Chondrocyte (in vitro differentiated cells): ENCODE measurements around the gene SMC1B. TPM values are rescaled to one million over a fixed set of nuclear protein-coding genes. Genes with fewer than 3 reads are reported as not detected.

Experiments
- DNase-seq: peaks from one replicate; pipeline ENCODE4 v3.0.0; 2021; ENCODE audit warnings: mixed read lengths, low spot score
- H3K27ac Mint-ChIP-seq: one replicate; pipeline ENCODE4 v1.8.0; 2021; ENCODE audit warnings: mild to moderate bottlenecking, moderate library complexity, mixed read lengths; ENCODE audit not compliant: unreplicated experiment
- H3K27me3 Mint-ChIP-seq: 2 replicates; pipeline ENCODE4 v1.8.0; 2021; ENCODE audit warnings: low read depth, mixed read lengths
- H3K36me3 Mint-ChIP-seq: 2 replicates; pipeline ENCODE4 v1.8.0; 2021; ENCODE audit warnings: low read depth, mixed read lengths
- H3K4me1 Mint-ChIP-seq: 2 replicates; pipeline ENCODE4 v1.8.0; 2021; ENCODE audit warnings: low read depth, mild to moderate bottlenecking, mixed read lengths
- H3K4me3 Mint-ChIP-seq: one replicate; pipeline ENCODE4 v1.8.0; 2021; ENCODE audit warnings: mild to moderate bottlenecking, moderate library complexity, mixed read lengths; ENCODE audit not compliant: unreplicated experiment
- H3K9me3 Mint-ChIP-seq: 2 replicates; pipeline ENCODE4 v1.8.0; 2021; ENCODE audit warnings: low read depth, mixed read lengths
- total RNA-seq: library from RNA; stranded (reverse); gene quantifications from 3 replicates; pipeline ENCODE4 v1.2.1, GENCODE V29; 2021
- TF ChIP-seq, protein P1 (sequence below): fragments of 200-600 bp; sonication (generic); IDR thresholded peaks from 2 replicates; pipeline ENCODE4 v1.5.0; 2021; ENCODE audit warnings: antibody characterized with exemption, mild to moderate bottlenecking, moderate library complexity

SMC1B gene
- total RNA-seq, 1 donor from 2014 or later, result not detected

DNA sequence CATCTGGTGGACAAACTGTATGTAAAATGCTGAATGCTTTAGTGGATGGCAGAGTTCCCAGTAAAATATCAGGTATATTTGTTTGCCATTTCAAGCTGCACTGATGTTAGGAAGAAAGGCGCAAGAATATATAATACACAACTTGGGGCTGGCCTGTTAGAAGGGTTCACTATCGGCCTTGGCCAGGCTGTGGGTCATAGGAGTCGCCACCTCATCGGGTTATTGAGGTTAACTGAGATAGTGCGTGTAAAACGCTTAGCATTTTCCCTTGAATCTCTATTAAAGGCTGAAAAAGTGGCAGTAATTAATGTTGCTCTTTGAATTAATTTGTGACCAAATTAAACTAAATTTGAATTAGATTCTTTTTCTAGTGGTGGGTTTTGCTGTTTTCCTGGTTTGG lies 98.6 kb downstream of the SMC1B start:
- TF ChIP-seq, protein P1, sequence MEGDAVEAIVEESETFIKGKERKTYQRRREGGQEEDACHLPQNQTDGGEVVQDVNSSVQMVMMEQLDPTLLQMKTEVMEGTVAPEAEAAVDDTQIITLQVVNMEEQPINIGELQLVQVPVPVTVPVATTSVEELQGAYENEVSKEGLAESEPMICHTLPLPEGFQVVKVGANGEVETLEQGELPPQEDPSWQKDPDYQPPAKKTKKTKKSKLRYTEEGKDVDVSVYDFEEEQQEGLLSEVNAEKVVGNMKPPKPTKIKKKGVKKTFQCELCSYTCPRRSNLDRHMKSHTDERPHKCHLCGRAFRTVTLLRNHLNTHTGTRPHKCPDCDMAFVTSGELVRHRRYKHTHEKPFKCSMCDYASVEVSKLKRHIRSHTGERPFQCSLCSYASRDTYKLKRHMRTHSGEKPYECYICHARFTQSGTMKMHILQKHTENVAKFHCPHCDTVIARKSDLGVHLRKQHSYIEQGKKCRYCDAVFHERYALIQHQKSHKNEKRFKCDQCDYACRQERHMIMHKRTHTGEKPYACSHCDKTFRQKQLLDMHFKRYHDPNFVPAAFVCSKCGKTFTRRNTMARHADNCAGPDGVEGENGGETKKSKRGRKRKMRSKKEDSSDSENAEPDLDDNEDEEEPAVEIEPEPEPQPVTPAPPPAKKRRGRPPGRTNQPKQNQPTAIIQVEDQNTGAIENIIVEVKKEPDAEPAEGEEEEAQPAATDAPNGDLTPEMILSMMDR, result no peak
- no peak for DNase-seq
- H3K4me3 Mint-ChIP-seq, result no peak overlapping the region
- H3K36me3 Mint-ChIP-seq, result peaks cover 1% of the 10 kb centered on the region
- H3K9me3 Mint-ChIP-seq, result no peaks in the 10 kb centered on the region
- H3K27me3 Mint-ChIP-seq, result no peaks in the 10 kb centered on the region
- H3K4me1 Mint-ChIP-seq, result peaks cover 45% of the 10 kb centered on the region
- no peak overlapping the region for H3K27ac Mint-ChIP-seq

DNA sequence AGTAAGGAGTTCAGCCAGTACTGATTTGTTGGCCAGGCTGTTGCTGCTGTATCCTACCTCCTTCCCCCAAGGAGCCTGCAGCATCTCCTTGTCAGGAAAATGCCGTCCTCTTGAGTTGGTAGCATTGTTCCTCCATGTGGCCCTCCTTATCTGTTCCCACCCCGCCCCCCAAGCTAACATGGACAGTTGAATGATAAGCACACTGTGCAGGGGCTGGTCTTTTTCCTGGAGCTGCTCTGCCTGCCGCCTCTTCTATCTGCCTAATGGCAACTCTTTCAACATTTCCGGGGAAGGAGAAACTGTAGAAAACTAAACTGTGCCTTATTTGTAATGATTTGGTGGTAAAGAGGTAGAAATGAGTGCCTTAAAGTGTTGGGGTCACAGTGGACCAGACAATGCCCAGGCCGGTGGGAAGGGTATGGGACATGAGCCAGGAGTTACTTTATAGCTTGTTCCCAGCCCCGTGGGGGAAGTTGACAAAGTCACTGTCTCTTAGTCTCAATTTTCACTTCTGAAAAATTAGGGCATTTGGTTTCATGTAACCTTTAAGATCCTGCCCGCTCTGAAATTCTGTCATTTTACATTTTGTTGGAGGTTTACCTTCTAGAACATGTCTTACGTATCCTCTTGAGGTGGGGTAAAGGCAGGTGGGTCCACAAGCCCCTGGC lies 99.2 kb downstream of the SMC1B start:
- TF ChIP-seq, protein P1, result no peak
- peaks cover 1% of the 10 kb centered on the region for H3K36me3 Mint-ChIP-seq
- H3K27ac Mint-ChIP-seq, result no peak overlapping the region
- no peaks in the 10 kb centered on the region for H3K9me3 Mint-ChIP-seq
- no peak for DNase-seq
- H3K4me3 Mint-ChIP-seq, result no peak overlapping the region
- no peaks in the 10 kb centered on the region for H3K27me3 Mint-ChIP-seq
- peaks cover 42% of the 10 kb centered on the region for H3K4me1 Mint-ChIP-seq

DNA sequence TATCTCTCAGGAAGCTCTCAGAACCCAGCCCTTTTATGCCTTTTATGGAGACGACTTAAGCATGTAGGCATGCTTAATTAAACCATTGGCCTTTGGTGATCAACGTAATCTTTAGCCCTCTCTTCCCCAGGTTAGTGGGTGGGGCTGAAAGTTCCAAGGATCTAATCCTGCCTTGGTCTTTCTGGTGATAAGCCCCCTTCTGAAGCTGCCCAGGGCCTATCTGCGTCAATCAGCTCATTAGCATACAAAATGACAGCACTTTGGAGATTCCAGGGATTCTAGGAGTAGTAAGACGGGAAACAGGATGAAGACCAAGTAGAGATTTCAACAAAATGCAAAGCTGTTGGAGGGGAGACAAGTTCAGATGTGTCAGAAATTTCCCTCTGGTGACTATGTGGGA lies 100.5 kb downstream of the SMC1B start:
- Mint-ChIP-seq H3K9me3 (no peaks in the 10 kb centered on the region), H3K27me3 (no peaks in the 10 kb centered on the region), H3K36me3 (peaks cover 1% of the 10 kb centered on the region), H3K4me3 (no peak overlapping the region), H3K27ac (no peak overlapping the region), H3K4me1 (peaks cover 36% of the 10 kb centered on the region)
- TF ChIP-seq, protein P1, result no peak
- DNase-seq, result no peak

DNA sequence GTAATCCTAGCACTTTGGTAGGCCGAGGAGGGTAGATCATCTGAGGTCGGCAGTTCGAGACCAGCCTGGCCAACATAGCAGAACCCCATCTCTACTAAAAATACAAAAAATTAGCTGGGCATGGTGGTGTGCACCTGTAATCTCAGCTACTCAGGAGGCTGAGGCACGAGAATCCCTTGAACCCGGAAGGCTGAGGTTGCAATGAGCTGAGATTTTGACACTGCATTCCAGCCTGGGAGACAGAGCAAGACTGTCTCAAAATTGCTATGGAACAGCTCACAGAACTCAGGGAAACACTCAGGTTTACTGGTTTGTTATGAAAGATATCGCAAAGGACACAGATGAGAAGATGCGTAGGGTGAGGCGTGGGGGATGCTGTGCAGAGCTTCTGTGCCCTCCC lies 101.0 kb downstream of the SMC1B start:
- TF ChIP-seq, protein P1, result no peak
- H3K4me1 Mint-ChIP-seq, result peaks cover 31% of the 10 kb centered on the region
- H3K9me3 Mint-ChIP-seq, result no peaks in the 10 kb centered on the region
- H3K27ac Mint-ChIP-seq, result no peak overlapping the region
- no peak overlapping the region for H3K4me3 Mint-ChIP-seq
- H3K36me3 Mint-ChIP-seq, result peaks cover 1% of the 10 kb centered on the region
- no peaks in the 10 kb centered on the region for H3K27me3 Mint-ChIP-seq
- no peak for DNase-seq

DNA sequence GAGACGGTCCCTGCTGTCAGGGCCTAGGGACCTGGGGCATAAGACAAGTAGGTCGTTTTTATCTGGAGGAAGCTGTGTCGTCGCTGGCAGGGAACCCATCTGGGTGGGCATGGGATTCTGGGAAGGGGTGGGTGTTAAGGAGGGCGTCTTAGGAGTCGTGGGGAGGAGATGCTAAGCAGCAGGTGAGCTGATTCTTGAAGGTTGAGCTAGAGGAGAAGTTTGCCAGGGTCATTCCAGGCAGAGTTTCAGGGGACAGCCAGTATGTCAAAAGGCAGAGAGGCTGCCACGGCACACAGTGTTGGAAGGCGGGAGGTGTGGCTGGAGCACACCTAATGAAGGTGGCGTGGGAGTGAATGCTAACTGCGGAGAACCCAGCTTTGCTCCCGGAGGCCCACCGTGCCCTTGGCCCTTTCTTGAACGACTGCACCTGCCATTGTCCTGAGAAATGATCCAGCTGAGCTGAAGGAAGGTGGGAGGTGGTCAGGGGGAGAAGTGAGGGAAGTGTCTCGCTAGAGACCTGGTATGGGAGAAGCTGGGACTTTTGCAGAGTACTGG lies 102.3 kb downstream of the SMC1B start:
- H3K27me3 Mint-ChIP-seq, result no peaks in the 10 kb centered on the region
- peaks cover 24% of the 10 kb centered on the region for H3K4me1 Mint-ChIP-seq
- peaks cover 1% of the 10 kb centered on the region for H3K36me3 Mint-ChIP-seq
- TF ChIP-seq, protein P1, result no peak
- H3K27ac Mint-ChIP-seq, result peak overlapping the region; percentile 29
- no peaks in the 10 kb centered on the region for H3K9me3 Mint-ChIP-seq
- DNase-seq, result no peak
- H3K4me3 Mint-ChIP-seq, result peak overlapping the region; percentile 85
